HCT116 (cell line): Measurements from ENCODE around the gene GSTO2. TPM values are rescaled to one million over a fixed set of nuclear protein-coding genes. Genes with fewer than 3 reads are reported as not detected.

ENCODE experiments used
- ATAC-seq: fragments of 200-7000 bp; cut with Tn5 transposase; 2 replicates; pipeline ENCODE4 v1.9.1; 2020; ENCODE audit warnings: mild to moderate bottlenecking, moderate library complexity
- BruUV-seq: library from RNA; stranded (reverse); fragments of 400-500 nt; replicated peaks from 2 replicates; lab custom pipeline; 2021; lab: Mats Ljungman, UMichigan
- CTCF ChIA-PET: fragments of 300-600 bp; sonication (Branson Sonifier 250); formaldehyde crosslinking; loops from one replicate; lab custom pipeline; 2021; ENCODE audit warnings: antibody characterized with exemption; lab: Charles Lee
- POLR2A ChIA-PET: fragments of 300-600, 350-600 bp; sonication (Branson Sonifier 250); formaldehyde crosslinking; loops from one replicate; lab custom pipeline; 2021; ENCODE audit warnings: antibody characterized with exemption; lab: Charles Lee
- RAD21 ChIA-PET, 2 experiments: fragments of 300-600 bp; sonication (Branson Sonifier 250); formaldehyde crosslinking; loops; one replicate each; lab custom pipeline; 2023; ENCODE audit warnings: low total read pairs in 2 of 2; ENCODE audit not compliant: uncharacterized antibody in 2 of 2, unreplicated experiment in 2 of 2, low non-redundant PET in 1 of 2; lab: Charles Lee
- DNase-seq: peaks from one replicate; pipeline ENCODE4 v3.0.0-alpha.2; 2010; ENCODE audit warnings: low read depth, low spot score
- H2AFZ ChIP-seq: fragments of 200-600 bp; shearing (Covaris generic), sonication (generic); 2 replicates; pipeline ENCODE4 v1.6.1; 2017; ENCODE audit warnings: low read depth, mixed run types, mixed read lengths, antibody characterized with exemption, low read length; ENCODE audit not compliant: poor library complexity, severe bottlenecking
- H3K27ac ChIP-seq: 2 replicates; pipeline ENCODE4 v1.5.1; 2012; ENCODE audit warnings: low read depth, low read length
- H3K27me3 ChIP-seq: fragments of 200-600 bp; sonication (generic); 2 replicates; pipeline ENCODE4 v1.6.1; 2016; ENCODE audit warnings: mixed run types, low read length, mixed read lengths; ENCODE audit not compliant: insufficient read depth
- H3K36me3 ChIP-seq, 2 experiments: fragments of 200-500 bp in 1 of 2; fragments of 200-600 bp in 1 of 2; sonication (Bioruptor generic) in 1 of 2; sonication (generic) in 1 of 2; 2 replicates each; pipeline versions ENCODE4 v1.5.1 to v1.6.1; 2014 to 2016; ENCODE audit warnings: low read length in 2 of 2, inconsistent platforms in 1 of 2, mixed read lengths in 1 of 2, mixed run types in 1 of 2; ENCODE audit not compliant: insufficient read depth in 2 of 2, control insufficient read depth in 1 of 2
- H3K4me1 ChIP-seq, 2 experiments: fragments of 200-600 bp in 1 of 2; sonication (generic) in 1 of 2; 2 replicates each; pipeline versions ENCODE4 v1.5.1 to v1.6.1; 2012 to 2017; ENCODE audit warnings: low read length in 2 of 2, inconsistent platforms in 1 of 2, mild to moderate bottlenecking in 1 of 2, mixed read lengths in 1 of 2, mixed run types in 1 of 2, moderate library complexity in 1 of 2; ENCODE audit not compliant: insufficient read depth in 2 of 2, control insufficient read depth in 1 of 2
- H3K4me2 ChIP-seq: fragments of 200-600 bp; sonication (generic); 2 replicates; pipeline ENCODE4 v1.6.1; 2017; ENCODE audit warnings: mixed run types, low read length, mixed read lengths
- H3K4me3 ChIP-seq, 2 experiments: fragments of 200-600 bp in 1 of 2; sonication (generic) in 1 of 2; replicated peaks in 1 of 2; 2 replicates each; pipeline ENCODE4 v1.5.1; 2011 to 2016; ENCODE audit warnings: low read length in 2 of 2, control low read depth in 1 of 2, low read depth in 1 of 2, mild to moderate bottlenecking in 1 of 2, mixed read lengths in 1 of 2, mixed run types in 1 of 2
- H3K79me2 ChIP-seq: fragments of 200-600 bp; sonication (generic); 2 replicates; pipeline ENCODE4 v1.6.1; 2017; ENCODE audit warnings: mild to moderate bottlenecking, mixed run types, low read length, moderate library complexity, mixed read lengths; ENCODE audit not compliant: insufficient read depth
- H3K9ac ChIP-seq: fragments of 200-600 bp; sonication (generic); 2 replicates; pipeline ENCODE4 v1.6.1; 2016; ENCODE audit warnings: low read length, mixed read lengths
- H3K9me2 ChIP-seq: fragments of 200-600 bp; sonication (generic), shearing (Covaris generic); 2 replicates; pipeline ENCODE4 v1.6.1; 2017; ENCODE audit warnings: mixed run types, mild to moderate bottlenecking, moderate library complexity; ENCODE audit not compliant: insufficient read depth
- H3K9me3 ChIP-seq, 2 experiments: fragments of 200-500 bp in 1 of 2; fragments of 200-600 bp in 1 of 2; sonication (Bioruptor generic) in 1 of 2; sonication (generic) in 1 of 2; 2 replicates each; pipeline ENCODE4 v1.6.1; 2014 to 2017; ENCODE audit warnings: low read length in 2 of 2, mixed read lengths in 2 of 2, inconsistent platforms in 1 of 2, low read depth in 1 of 2, mild to moderate bottlenecking in 1 of 2, mixed run types in 1 of 2, moderate library complexity in 1 of 2; ENCODE audit not compliant: control insufficient read depth in 1 of 2, insufficient read depth in 1 of 2
- H4K20me1 ChIP-seq: fragments of 200-600 bp; sonication (generic), shearing (Covaris generic); 2 replicates; pipeline ENCODE4 v1.6.1; 2017; ENCODE audit warnings: mixed run types, mild to moderate bottlenecking, moderate library complexity; ENCODE audit not compliant: insufficient read depth
- CBX3 ChIP-seq: IDR thresholded peaks from 2 replicates; pipeline ENCODE4 v1.6.1; 2012; ENCODE audit warnings: low read depth
- EGR1 ChIP-seq: IDR thresholded peaks from 2 replicates; pipeline ENCODE4 v1.6.1; 2012; ENCODE audit warnings: low read depth
- EZH2 ChIP-seq: fragments of 200-600 bp; sonication (generic); IDR thresholded peaks from 2 replicates; pipeline ENCODE4 v1.6.1; 2017; ENCODE audit warnings: antibody characterized with exemption, mixed run types
- EZH2phosphoT487 ChIP-seq: fragments of 200-600 bp; IDR thresholded peaks from 2 replicates; pipeline ENCODE4 v1.6.1; 2018; ENCODE audit warnings: antibody characterized with exemption, borderline replicate concordance
- RAD21 ChIP-seq: IDR thresholded peaks from 2 replicates; pipeline ENCODE4 v1.6.1; 2012; ENCODE audit warnings: low read depth, mild to moderate bottlenecking
- REST ChIP-seq: IDR thresholded peaks from 2 replicates; pipeline ENCODE4 v1.6.1; 2012; ENCODE audit warnings: low read depth
- SP1 ChIP-seq: IDR thresholded peaks from 2 replicates; pipeline ENCODE4 v1.6.1; 2012; ENCODE audit warnings: low read depth
- SRF ChIP-seq: IDR thresholded peaks from 2 replicates; pipeline ENCODE4 v1.6.1; 2012; ENCODE audit warnings: low read depth
- TCF7L2 ChIP-seq: IDR thresholded peaks from 2 replicates; pipeline ENCODE4 v1.7.0; 2011; ENCODE audit warnings: borderline replicate concordance, inconsistent platforms; ENCODE audit not compliant: insufficient read depth, insufficient read length; ENCODE audit errors: extremely low read depth
- YY1 ChIP-seq: IDR thresholded peaks from 2 replicates; pipeline ENCODE4 v1.6.1; 2011; ENCODE audit warnings: low read length, low read depth, moderate library complexity, mild to moderate bottlenecking; ENCODE audit not compliant: insufficient replicate concordance; ENCODE audit errors: extremely low read depth
- ZFX ChIP-seq: fragments of 450-650 bp; IDR thresholded peaks from 2 replicates; pipeline ENCODE4 v1.6.1; 2017
- ZNF274 ChIP-seq: fragments of 200-500 bp; sonication (Bioruptor generic); IDR thresholded peaks from 2 replicates; pipeline ENCODE4 v1.6.1; 2014; ENCODE audit warnings: mild to moderate bottlenecking, low read depth, low read length, inconsistent platforms
- intact Hi-C: fragments of 100-400 bp; cut with micrococcal nuclease; formaldehyde crosslinking; loops from 2 replicates; pipeline ENCODE4 v1.10.0; 2022
- total RNA-seq: library from RNA; stranded (reverse); gene quantifications from one replicate; pipeline ENCODE4 v1.2.1, GENCODE V29; 2021; ENCODE audit not compliant: unreplicated experiment
- TF ChIP-seq, protein P1 (sequence below), 3 experiments: fragments of 200-600 bp in 1 of 3; sonication (generic) in 1 of 3; IDR thresholded peaks in 2 of 3; conservative IDR thresholded peaks in 1 of 3; 2 replicates each; pipeline ENCODE4 v1.5.1; 2012 to 2017; ENCODE audit warnings: low read depth in 2 of 3, low read length in 2 of 3, antibody characterized with exemption in 1 of 3, borderline replicate concordance in 1 of 3, control low read depth in 1 of 3, mild to moderate bottlenecking in 1 of 3, mixed read lengths in 1 of 3, mixed run types in 1 of 3, moderate library complexity in 1 of 3; ENCODE audit not compliant: insufficient read depth in 1 of 3
- TF ChIP-seq, protein P2 (sequence below): IDR thresholded peaks from 2 replicates; pipeline ENCODE4 v1.6.1; 2012

Gene GSTO2
- total RNA-seq, 1 experiment from 2014 or later, result 115 TPM

DNA sequence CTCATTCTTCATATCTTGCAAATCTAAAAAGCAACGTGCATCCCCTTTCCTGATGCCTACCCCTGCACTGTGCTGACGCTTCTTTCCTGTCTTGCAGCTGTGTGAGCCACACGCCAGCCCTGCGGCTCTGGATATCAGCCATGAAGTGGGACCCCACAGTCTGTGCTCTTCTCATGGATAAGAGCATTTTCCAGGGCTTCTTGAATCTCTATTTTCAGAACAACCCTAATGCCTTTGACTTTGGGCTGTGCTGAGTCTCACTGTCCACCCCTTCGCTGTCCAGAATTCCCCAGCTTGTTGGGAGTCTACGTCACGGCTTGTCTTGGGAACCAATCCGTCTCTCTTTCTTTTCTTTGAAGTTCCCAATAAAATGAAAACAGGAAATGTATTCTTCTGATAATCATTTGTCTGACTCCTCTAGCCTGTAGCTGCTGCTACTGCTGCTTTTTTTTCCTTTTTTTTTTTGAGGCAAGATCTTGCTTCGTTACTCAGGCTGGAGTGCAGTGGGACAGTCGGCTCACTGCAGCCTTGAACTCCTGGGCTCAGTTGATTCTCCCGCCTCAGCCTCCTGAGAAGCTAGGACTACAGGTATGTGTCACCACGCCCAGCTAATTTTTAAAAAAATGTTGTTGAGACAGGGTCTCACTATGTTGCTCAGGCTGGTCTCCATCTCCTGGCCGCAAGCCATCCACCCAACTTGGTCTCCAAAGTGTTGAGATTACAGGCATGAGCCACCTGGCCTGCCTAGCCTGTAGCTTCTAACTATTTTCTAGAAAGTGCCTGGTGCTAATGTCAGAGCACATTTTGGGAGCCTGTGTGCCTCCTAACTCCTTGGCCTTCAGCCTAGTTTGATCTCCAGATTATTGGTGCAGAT, 30.3 kb downstream of the GSTO2 start:
- Histone ChIP-seq H3K9me3 (no peaks in the 10 kb centered on the region), H3K4me3 (no peak overlapping the region), H3K36me3 (peaks cover 7 to 31% of the 10 kb centered on the region in 2 experiments; a peak in 2 of 4 replicates), H3K4me1 (no peaks in the 10 kb centered on the region), H3K27ac (no peak overlapping the region), H2AFZ (no peak overlapping the region), H3K27me3 (no peaks in the 10 kb centered on the region), H3K4me2 (no peak overlapping the region), H3K9ac (no peak overlapping the region), H3K79me2 (peaks cover 12% of the 10 kb centered on the region), H3K9me2 (no peaks in the 10 kb centered on the region), H4K20me1 (no peaks in the 10 kb centered on the region)
- ChIA-PET CTCF (no interaction called here), POLR2A (no interaction called here), RAD21 (no interaction called here)
- ATAC-seq (no peak), DNase-seq (no peak)
- no TSS peak for BruUV-seq
- no peak for TF ChIP-seq RAD21
- no peak for TF ChIP-seq YY1
- TF ChIP-seq, protein P1, sequence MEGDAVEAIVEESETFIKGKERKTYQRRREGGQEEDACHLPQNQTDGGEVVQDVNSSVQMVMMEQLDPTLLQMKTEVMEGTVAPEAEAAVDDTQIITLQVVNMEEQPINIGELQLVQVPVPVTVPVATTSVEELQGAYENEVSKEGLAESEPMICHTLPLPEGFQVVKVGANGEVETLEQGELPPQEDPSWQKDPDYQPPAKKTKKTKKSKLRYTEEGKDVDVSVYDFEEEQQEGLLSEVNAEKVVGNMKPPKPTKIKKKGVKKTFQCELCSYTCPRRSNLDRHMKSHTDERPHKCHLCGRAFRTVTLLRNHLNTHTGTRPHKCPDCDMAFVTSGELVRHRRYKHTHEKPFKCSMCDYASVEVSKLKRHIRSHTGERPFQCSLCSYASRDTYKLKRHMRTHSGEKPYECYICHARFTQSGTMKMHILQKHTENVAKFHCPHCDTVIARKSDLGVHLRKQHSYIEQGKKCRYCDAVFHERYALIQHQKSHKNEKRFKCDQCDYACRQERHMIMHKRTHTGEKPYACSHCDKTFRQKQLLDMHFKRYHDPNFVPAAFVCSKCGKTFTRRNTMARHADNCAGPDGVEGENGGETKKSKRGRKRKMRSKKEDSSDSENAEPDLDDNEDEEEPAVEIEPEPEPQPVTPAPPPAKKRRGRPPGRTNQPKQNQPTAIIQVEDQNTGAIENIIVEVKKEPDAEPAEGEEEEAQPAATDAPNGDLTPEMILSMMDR (IDR thresholded peaks at IDR 0.05 in 2 of 3, conservative IDR thresholded peaks at IDR 0.05 in 1 of 3; ENCODE audit: borderline replicate concordance in 1 of 3, insufficient read depth in 1 of 3, low read depth in 2 of 3, low read length in 2 of 3), result no peak
- TF ChIP-seq, protein P2, sequence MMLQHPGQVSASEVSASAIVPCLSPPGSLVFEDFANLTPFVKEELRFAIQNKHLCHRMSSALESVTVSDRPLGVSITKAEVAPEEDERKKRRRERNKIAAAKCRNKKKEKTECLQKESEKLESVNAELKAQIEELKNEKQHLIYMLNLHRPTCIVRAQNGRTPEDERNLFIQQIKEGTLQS, result no peak
- no peak for TF ChIP-seq SRF
- no peak for TF ChIP-seq EZH2phosphoT487
- TF ChIP-seq ZNF274, result no peak
- no peak for TF ChIP-seq EGR1
- TF ChIP-seq TCF7L2, result no peak
- no peak for TF ChIP-seq ZFX
- TF ChIP-seq REST, result no peak
- no peak for TF ChIP-seq CBX3
- no peak for TF ChIP-seq EZH2
- no peak for TF ChIP-seq SP1
- intact Hi-C loops, result no loop called here
